SK-N-SH (cell line): ENCODE results near the gene PEMT.

Experiments used
- CTCF ChIP-seq: fragments of 200-600 bp; sonication (generic); IDR thresholded peaks from 2 replicates; pipeline ENCODE4 v1.6.1; 2017; ENCODE audit warnings: antibody characterized with exemption, mild to moderate bottlenecking, moderate library complexity
- GATA2 ChIP-seq: sonication (generic); formaldehyde crosslinking; IDR thresholded peaks from 2 replicates; pipeline ENCODE4 v1.5.0; 2020; ENCODE audit warnings: mild to moderate bottlenecking, missing genetic modification reagents
- REST ChIP-seq: IDR thresholded peaks from 2 replicates; pipeline ENCODE4 v1.6.1; 2012; ENCODE audit warnings: mild to moderate bottlenecking, low read depth, low read length, moderate library complexity
- TCF12 ChIP-seq: IDR thresholded peaks from 2 replicates; pipeline ENCODE4 v1.4.0; 2012

GRCh38 chr17:17621254-17621653 lies 29.7 kb upstream of the PEMT start:
- TF ChIP-seq REST (no peak), CTCF (no peak), TCF12 (no peak), GATA2 (CRISPR knock-in tag) (no peak)
